Transverse colon (tissue), 1 donor: Measurements from ENCODE around the gene SLC17A6.

Experiments
- EP300 ChIP-seq: sonication (generic); formaldehyde crosslinking; IDR thresholded peaks from one replicate; pipeline ENCODE4 v1.6.1; 2017; ENCODE audit warnings: antibody characterized with exemption, low read depth
- POLR2A ChIP-seq: fragments of 450-650 bp; IDR thresholded peaks from one replicate; pipeline ENCODE4 v1.6.1; 2016; ENCODE audit warnings: antibody characterized with exemption, mild to moderate bottlenecking, moderate library complexity

GRCh38 chr11:22359295-22359694 is 21.1 kb downstream of the SLC17A6 start:
- TF ChIP-seq EP300 (no peak), POLR2A (no peak)
